Right lobe of liver (tissue), 6 donors: Measurements from ENCODE around the gene RNF146. TPM values are rescaled to one million over a fixed set of nuclear protein-coding genes. Genes with fewer than 3 reads are reported as not detected.

Source experiments
- ATAC-seq, 4 donors: fragments of 200-7000 bp; cut with Tn5 transposase; one replicate each; pipeline ENCODE4 v1.9.1; 2020; ENCODE audit warnings: mild to moderate bottlenecking in 4 of 4, moderate library complexity in 4 of 4
- DNase-seq, 3 donors: peaks; one replicate each; pipeline ENCODE4 v3.0.0-alpha.2; 2020
- H3K27ac ChIP-seq, 3 donors: fragments of 200-600 bp; one replicate each; pipeline ENCODE4 v1.8.0; 2022
- H3K27me3 ChIP-seq, 2 donors: fragments of 200-600 bp; one replicate each; pipeline ENCODE4 v1.8.0; 2022
- H3K36me3 ChIP-seq, 4 donors: fragments of 200-600 bp; sonication (generic) in 1 of 4; one replicate each; pipeline versions ENCODE4 v1.5.1 to v1.8.0; 2017 to 2022; ENCODE audit warnings: control low read depth in 1 of 4
- H3K4me1 ChIP-seq, 4 donors: fragments of 200-600 bp; sonication (generic) in 1 of 4; one replicate each; pipeline versions ENCODE4 v1.5.1 to v1.8.0; 2017 to 2022; ENCODE audit warnings: control low read depth in 1 of 4
- H3K4me3 ChIP-seq, 3 donors: fragments of 200-600 bp; one replicate each; pipeline ENCODE4 v1.8.0; 2022
- H3K9me3 ChIP-seq, 4 donors: fragments of 200-600 bp; sonication (generic) in 1 of 4; one replicate each; pipeline versions ENCODE4 v1.5.1 to v1.8.0; 2017 to 2022; ENCODE audit warnings: control low read depth in 1 of 4
- POLR2A ChIP-seq: fragments of 450-650 bp; IDR thresholded peaks from one replicate; pipeline ENCODE4 v1.6.1; 2017; ENCODE audit warnings: antibody characterized with exemption, mild to moderate bottlenecking
- WGBS: methylation state at CpG from one replicate; pipeline ENCODE4 v1.1.6; 2018; ENCODE audit warnings: low coverage, low lambda C conversion rate; ENCODE audit not compliant: insufficient coverage; ENCODE audit errors: missing lambda C conversion rate; 5-methylcytosine and 5-hydroxymethylcytosine counted together
- intact Hi-C, 2 donors: fragments of 100-400 bp; cut with DNase I; formaldehyde crosslinking; loops; one replicate each; pipeline versions ENCODE4 v1.11.2 to v1.14.1; 2022
- total RNA-seq, 6 experiments: library from RNA; depleted of rRNA in 2 of 6; stranded (reverse); fragments of >200 nt in 2 of 6; fragmentation: NEBNext Ultra II Directional in 3 of 6; extraction: Animal tissue kit (Norgen Biotek cat#: 25700) in 3 of 6; gene quantifications; one replicate each; pipeline versions ENCODE4 v1.1.0 to v1.2.4, GENCODE V29; 2016 to 2023
- TF ChIP-seq, protein P1 (sequence below), 4 donors: fragments of 200-600 bp in 3 of 4; fragments of 450-650 bp in 1 of 4; IDR thresholded peaks; one replicate each; pipeline versions ENCODE4 v1.5.1 to v1.8.0; 2016 to 2022; ENCODE audit warnings: antibody characterized with exemption in 4 of 4, mild to moderate bottlenecking in 2 of 4
- donor health status: DM: no; HTN: yes; CAD: no.
- donor health status: DM: no; HTN: no; CAD: no.
- donor health status: DM: no; HTN: no; CAD: no.
- donor health status: DM: no; HTN: yes; CAD: no.
- donor health status: DM: no; HTN: yes; CAD: no.

The RNF146 gene
- total RNA-seq, 6 experiments from 2014 or later = 12.8 to 19.5 (median 14.9) TPM

DNA sequence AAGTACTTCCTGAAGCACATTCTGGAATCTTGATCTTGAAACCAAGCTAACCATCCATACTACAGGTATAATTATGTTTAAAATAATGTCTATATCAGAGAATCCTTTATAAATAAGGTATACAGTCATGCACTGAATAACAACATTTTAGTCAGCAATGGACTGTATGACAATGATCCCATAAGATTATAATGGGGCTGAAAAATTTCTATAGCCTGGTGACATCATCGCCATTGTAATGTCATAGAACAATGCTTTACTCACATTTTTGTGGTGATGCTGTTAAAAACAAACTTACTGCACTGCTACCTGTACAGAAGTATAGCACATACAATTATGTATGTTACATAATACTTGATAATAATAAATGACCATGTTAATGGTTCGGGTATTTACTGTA lies 31.8 kb downstream of the RNF146 start:
- no peaks in the 10 kb centered on the region for H3K36me3 ChIP-seq
- H3K27me3 ChIP-seq = no peaks in the 10 kb centered on the region
- H3K9me3 ChIP-seq = no peaks in the 10 kb centered on the region
- DNase-seq = no peak
- intact Hi-C loops = no loop called here
- no peak overlapping the region for H3K27ac ChIP-seq
- WGBS = 56% methylated on average over 2 of the region's 2 CpGs
- peaks cover 0 to 6% (median 0%) of the 10 kb centered on the region in 4 donors for H3K4me1 ChIP-seq
- TF ChIP-seq, protein P1, sequence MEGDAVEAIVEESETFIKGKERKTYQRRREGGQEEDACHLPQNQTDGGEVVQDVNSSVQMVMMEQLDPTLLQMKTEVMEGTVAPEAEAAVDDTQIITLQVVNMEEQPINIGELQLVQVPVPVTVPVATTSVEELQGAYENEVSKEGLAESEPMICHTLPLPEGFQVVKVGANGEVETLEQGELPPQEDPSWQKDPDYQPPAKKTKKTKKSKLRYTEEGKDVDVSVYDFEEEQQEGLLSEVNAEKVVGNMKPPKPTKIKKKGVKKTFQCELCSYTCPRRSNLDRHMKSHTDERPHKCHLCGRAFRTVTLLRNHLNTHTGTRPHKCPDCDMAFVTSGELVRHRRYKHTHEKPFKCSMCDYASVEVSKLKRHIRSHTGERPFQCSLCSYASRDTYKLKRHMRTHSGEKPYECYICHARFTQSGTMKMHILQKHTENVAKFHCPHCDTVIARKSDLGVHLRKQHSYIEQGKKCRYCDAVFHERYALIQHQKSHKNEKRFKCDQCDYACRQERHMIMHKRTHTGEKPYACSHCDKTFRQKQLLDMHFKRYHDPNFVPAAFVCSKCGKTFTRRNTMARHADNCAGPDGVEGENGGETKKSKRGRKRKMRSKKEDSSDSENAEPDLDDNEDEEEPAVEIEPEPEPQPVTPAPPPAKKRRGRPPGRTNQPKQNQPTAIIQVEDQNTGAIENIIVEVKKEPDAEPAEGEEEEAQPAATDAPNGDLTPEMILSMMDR (IDR thresholded peaks at IDR 0.05) = no peak
- TF ChIP-seq POLR2A = no peak
- no peak for ATAC-seq
- no peak overlapping the region for H3K4me3 ChIP-seq

DNA sequence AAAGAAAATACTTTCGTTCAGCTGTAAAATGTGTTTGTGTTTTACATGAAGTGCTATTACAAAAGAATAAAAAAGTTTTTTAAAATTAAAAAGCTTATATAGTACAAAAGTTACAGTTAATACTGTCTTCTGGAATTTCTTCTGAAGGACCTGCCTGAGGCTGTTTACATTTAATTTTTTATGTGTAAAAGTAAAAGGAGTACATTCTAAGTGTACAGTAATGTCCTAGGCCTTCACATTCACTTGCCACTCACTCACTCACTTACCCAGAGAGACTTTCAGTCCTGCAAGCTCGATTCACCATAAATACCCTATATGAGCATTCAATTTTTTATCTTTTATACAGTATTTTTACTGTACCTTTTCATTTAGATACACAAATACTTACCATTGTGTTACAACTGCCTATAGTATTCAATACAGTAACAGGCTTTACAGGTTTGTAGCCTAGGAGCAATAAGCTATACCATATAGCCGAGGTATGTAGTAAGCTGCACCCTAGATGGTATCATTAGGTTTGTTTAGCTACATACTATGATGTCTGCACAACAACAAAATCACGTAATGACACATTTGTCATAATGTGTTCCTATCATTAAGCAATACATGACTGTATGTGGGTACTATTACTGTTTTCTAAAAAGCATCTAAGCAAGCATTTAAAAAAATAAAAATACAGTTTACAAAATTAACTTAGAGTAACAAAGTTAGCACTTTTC lies 33.0 kb downstream of the RNF146 start:
- H3K36me3 ChIP-seq = no peaks in the 10 kb centered on the region
- H3K4me3 ChIP-seq = no peak overlapping the region
- no peak overlapping the region for H3K27ac ChIP-seq
- no peaks in the 10 kb centered on the region for H3K27me3 ChIP-seq
- intact Hi-C loops = loop anchor here in 1 of 2 donors (10.0 kb wide), 1 partner anchor 125 kb away; no protein-coding TSS in a partner anchor
- H3K9me3 ChIP-seq = no peaks in the 10 kb centered on the region
- TF ChIP-seq, protein P1 (IDR thresholded peaks at IDR 0.05) = no peak
- TF ChIP-seq POLR2A = no peak
- peaks cover 0 to 6% (median 0%) of the 10 kb centered on the region in 4 donors for H3K4me1 ChIP-seq
- no peak for DNase-seq
- ATAC-seq = no peak
- 94% methylated on average over 4 of the region's 4 CpGs for WGBS

DNA sequence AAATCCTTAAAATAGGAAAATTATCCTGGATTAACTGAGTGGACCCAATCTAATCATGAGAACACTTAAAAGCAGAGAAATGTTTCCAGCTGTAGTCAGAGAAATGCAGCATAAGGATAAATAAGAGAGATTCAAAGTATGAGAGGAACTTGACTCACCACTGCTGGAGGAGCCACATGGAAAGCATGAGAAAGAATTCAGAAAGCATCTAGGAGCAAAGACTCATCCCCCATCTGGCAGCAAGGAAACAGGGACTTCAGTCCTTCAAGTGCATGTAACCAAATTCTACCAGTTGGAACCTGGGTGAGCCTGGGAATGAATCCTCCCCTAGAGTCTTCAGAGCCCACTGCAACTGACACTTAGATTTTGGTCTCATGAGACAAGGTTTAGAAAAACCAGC lies 33.7 kb downstream of the RNF146 start:
- intact Hi-C loops = loop anchor here in 1 of 2 donors (10.0 kb wide), 1 partner anchor 124 kb away; no protein-coding TSS in a partner anchor
- no peaks in the 10 kb centered on the region for H3K36me3 ChIP-seq
- H3K4me1 ChIP-seq = peaks cover 0 to 6% (median 0%) of the 10 kb centered on the region in 4 donors
- ATAC-seq (no peak), DNase-seq (no peak)
- H3K9me3 ChIP-seq = no peaks in the 10 kb centered on the region
- no peak overlapping the region for H3K27ac ChIP-seq
- TF ChIP-seq, protein P1 (IDR thresholded peaks at IDR 0.05) = no peak
- TF ChIP-seq POLR2A = no peak
- H3K4me3 ChIP-seq = no peak overlapping the region
- H3K27me3 ChIP-seq = no peaks in the 10 kb centered on the region

DNA sequence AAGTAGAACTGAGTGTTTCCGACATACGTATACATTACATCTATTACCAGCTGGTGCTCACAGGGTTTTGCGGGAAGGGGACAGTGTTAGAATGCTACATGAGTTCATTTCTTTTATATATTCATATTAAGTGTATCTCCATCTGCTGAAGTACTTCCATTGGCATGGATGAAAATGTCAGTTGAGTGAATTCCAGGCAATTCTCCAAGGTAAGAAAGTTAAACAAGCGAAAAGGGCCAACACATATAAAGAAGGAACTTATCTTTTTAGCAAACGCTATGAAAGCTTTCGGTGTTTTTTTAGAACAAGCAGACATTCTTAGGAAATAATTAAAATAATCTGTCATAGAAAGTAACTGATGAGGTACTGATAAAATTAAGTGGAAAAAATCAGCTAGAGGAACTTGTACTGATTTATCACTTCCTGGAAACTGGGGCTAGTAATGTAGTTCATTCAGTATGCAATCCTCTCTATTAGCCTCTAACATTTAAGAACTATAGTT lies 34.6 kb downstream of the RNF146 start:
- Histone ChIP-seq H3K9me3 (no peaks in the 10 kb centered on the region), H3K27me3 (no peaks in the 10 kb centered on the region), H3K27ac (no peak overlapping the region), H3K4me1 (peaks cover 0 to 6% (median 0%) of the 10 kb centered on the region in 4 donors), H3K36me3 (no peaks in the 10 kb centered on the region), H3K4me3 (no peak overlapping the region)
- 54% methylated on average over 6 of the region's 6 CpGs for WGBS
- ATAC-seq (peak in 1 of 4 donors; percentile 34), DNase-seq (no peak)
- intact Hi-C loops = loop anchor here in 1 of 2 donors (10.0 kb wide), 1 partner anchor 124 kb away; no protein-coding TSS in a partner anchor
- TF ChIP-seq POLR2A = no peak
- TF ChIP-seq, protein P1 (IDR thresholded peaks at IDR 0.05) = no peak
